GM11168 (cell line): ENCODE data around the gene COL4A5.

Experiments
- in situ Hi-C: fragments of 300-500 bp; cut with MboI; formaldehyde crosslinking; loops from one replicate; pipeline ENCODE4 v1.12.0; 2022; ENCODE audit warnings: low sequenced_read_pairs; ENCODE audit not compliant: unreplicated experiment

The COL4A5 gene

DNA sequence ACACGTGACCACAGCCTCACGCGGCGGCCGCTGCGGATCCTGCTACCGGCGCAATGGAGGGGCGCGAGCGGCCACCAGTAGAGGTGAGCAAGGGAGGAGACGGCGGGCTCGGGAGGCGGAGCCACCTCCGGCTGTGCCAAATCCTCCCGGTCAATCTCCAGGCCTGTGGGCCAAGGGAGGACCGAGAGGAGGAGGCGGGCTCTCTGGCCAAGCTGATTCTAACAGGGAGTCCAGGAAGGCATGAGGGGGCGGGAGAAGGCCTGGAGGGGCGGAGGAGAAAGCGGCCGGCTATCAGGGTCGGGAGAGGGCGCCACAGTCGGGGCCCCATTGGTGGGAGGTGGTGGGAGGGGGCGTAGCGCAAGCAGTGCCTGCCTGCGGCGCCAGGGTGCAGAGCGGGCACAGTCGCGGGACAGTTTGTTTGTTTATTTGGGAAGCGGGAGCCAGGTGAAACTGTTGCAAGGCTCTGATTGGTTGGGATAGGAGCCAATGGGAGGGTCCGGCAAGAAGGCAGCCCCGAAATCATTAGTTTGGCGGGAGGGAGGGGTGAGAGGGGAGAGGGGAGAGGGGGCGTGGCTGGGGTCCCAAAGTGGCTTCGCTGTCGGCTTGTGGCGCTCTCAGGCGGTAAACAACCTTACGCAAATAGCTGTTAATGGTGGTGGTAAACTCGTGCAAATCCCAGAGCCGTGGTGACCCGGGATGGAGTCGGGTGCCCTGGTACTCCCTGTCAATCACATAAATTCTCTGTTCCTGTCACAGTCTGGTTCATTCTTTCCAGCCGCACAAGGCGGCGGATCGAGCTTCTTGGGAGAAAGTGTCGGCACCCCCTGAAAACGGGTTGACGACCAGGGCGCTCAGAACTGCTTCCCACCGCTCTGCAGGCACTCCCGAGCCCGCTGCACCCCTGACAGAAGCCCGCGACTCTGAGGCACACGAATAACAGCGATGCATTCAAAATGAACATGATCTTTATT lies 297.2 kb downstream of the COL4A5 start, which contains the start of gene IRS4:
Gene IRS4, minus strand, starts transcription at position 55 of the 971 bp plus-strand sequence.
- in situ Hi-C loops, result no loop called here

GRCh38 chrX:108737754-108738153 lies 298.1 kb downstream of the COL4A5 start:
- in situ Hi-C loops, result no loop called here

- in situ Hi-C loops, result no loop called here
Measured at GRCh38 chrX:108740299-108740774, 300.7 kb downstream of the COL4A5 start.
